Epithelial cell of proximal tubule (primary cell): ENCODE results near the gene KCNMB2. TPM values are rescaled to one million over a fixed set of nuclear protein-coding genes. Genes with fewer than 3 reads are reported as not detected.
"Not testable (repeated sequence)": the region's sequence is repeated elsewhere in the genome, so short reads cannot be mapped to it uniquely, and the experiment has no call there.

Source experiments
- DNase-seq: peaks from one replicate; pipeline ENCODE4 v3.0.0-alpha.2; 2011; ENCODE audit warnings: low read depth
- H3K4me3 ChIP-seq: 2 replicates; pipeline ENCODE4 v1.5.1; 2011; ENCODE audit warnings: low read depth, mild to moderate bottlenecking, low read length
- CTCF ChIP-seq: conservative IDR thresholded peaks from 2 replicates; pipeline ENCODE4 v1.5.1; 2012; ENCODE audit warnings: low read depth, mild to moderate bottlenecking, low read length
- total RNA-seq: library from RNA; depleted of rRNA; stranded (reverse); fragments of >200 nt; gene quantifications from 2 replicates; pipeline ENCODE4 v1.2.3, GENCODE V29; 2015

KCNMB2 gene
- total RNA-seq, 1 donor from 2014 or later, result not detected

GRCh38 chr3:178512647-178513046, 23.6 kb upstream of the KCNMB2 start:
- TF ChIP-seq CTCF, result no peak
- no peak overlapping the region for H3K4me3 ChIP-seq
- DNase-seq, result no peak

- no peak for DNase-seq
- TF ChIP-seq CTCF, result no peak
Observed at GRCh38 chr3:178513546-178514380, 22.5 kb upstream of the KCNMB2 start.

GRCh38 chr3:178514401-178514800, 21.8 kb upstream of the KCNMB2 start:
- DNase-seq, result no peak
- no peak overlapping the region for H3K4me3 ChIP-seq
- TF ChIP-seq CTCF, result no peak

More at GRCh38 chr3:178513546-178514380, 22.5 kb upstream of the KCNMB2 start:
- no peak overlapping the region for H3K4me3 ChIP-seq

- not testable (repeated sequence) for DNase-seq, H3K4me3 ChIP-seq
Observed at GRCh38 chr3:178515076-178515744, 21.0 kb upstream of the KCNMB2 start.

GRCh38 chr3:178517665-178518334, 18.4 kb upstream of the KCNMB2 start:
- TF ChIP-seq CTCF, result no peak
- no peak overlapping the region for H3K4me3 ChIP-seq
- DNase-seq, result no peak

GRCh38 chr3:178518660-178519396, 17.4 kb upstream of the KCNMB2 start:
- no peak for DNase-seq
- no peak overlapping the region for H3K4me3 ChIP-seq
- TF ChIP-seq CTCF, result no peak

GRCh38 chr3:178519701-178520100, 16.5 kb upstream of the KCNMB2 start:
- no peak overlapping the region for H3K4me3 ChIP-seq
- DNase-seq, result no peak
- no peak for TF ChIP-seq CTCF
